Panc1 (cell line): Measurements from ENCODE around the gene GPR156. TPM values are rescaled to one million over a fixed set of nuclear protein-coding genes. Genes with fewer than 3 reads are reported as not detected.

Source experiments
- ATAC-seq: fragments of 200-7000 bp; cut with Tn5 transposase; 2 replicates; pipeline ENCODE4 v1.9.1; 2020; ENCODE audit warnings: mild to moderate bottlenecking, moderate library complexity
- BruUV-seq: library from RNA; stranded (reverse); fragments of 400-500 nt; replicated peaks from 2 replicates; lab custom pipeline; 2021; lab: Mats Ljungman, UMichigan
- CTCF ChIA-PET: fragments of 300-600 bp; sonication (Branson Sonifier 250); formaldehyde crosslinking; loops from one replicate; lab custom pipeline; 2022; ENCODE audit warnings: antibody characterized with exemption; lab: Charles Lee
- POLR2A ChIA-PET: fragments of 300-600 bp; sonication (Branson Sonifier 250); formaldehyde crosslinking; loops from one replicate; lab custom pipeline; 2022; ENCODE audit warnings: antibody characterized with exemption; lab: Charles Lee
- DNase-seq: peaks from one replicate; pipeline ENCODE4 v3.0.0-alpha.2; 2010; ENCODE audit warnings: low read depth, low spot score
- H3K27ac ChIP-seq: 2 replicates; pipeline ENCODE4 v1.5.1; 2011; ENCODE audit warnings: mild to moderate bottlenecking, low read length, inconsistent platforms
- H3K27me3 ChIP-seq: fragments of 200-500 bp; sonication (Bioruptor generic); 2 replicates; pipeline ENCODE4 v1.6.0; 2014; ENCODE audit warnings: low read length, inconsistent platforms; ENCODE audit not compliant: control insufficient read depth, insufficient read depth
- H3K36me3 ChIP-seq: fragments of 200-500 bp; sonication (Bioruptor generic); 2 replicates; pipeline ENCODE4 v1.5.1; 2014; ENCODE audit warnings: inconsistent platforms, mild to moderate bottlenecking, low read length, moderate library complexity; ENCODE audit not compliant: control insufficient read depth, insufficient read depth
- H3K4me1 ChIP-seq: 2 replicates; pipeline ENCODE4 v1.5.1; 2011; ENCODE audit warnings: inconsistent platforms, mild to moderate bottlenecking, low read length, moderate library complexity; ENCODE audit not compliant: control insufficient read depth, insufficient read depth
- H3K4me3 ChIP-seq, 2 experiments: 2 replicates each; pipeline ENCODE4 v1.5.1; 2011 to 2012; ENCODE audit warnings: low read depth in 2 of 2, low read length in 2 of 2, mild to moderate bottlenecking in 2 of 2, inconsistent platforms in 1 of 2, moderate library complexity in 1 of 2
- H3K9me3 ChIP-seq: fragments of 200-500 bp; sonication (Bioruptor generic); 2 replicates; pipeline ENCODE4 v1.5.1; 2014; ENCODE audit warnings: low read depth, mild to moderate bottlenecking, inconsistent platforms, low read length, moderate library complexity; ENCODE audit not compliant: control insufficient read depth, insufficient read depth
- POLR2AphosphoS5 ChIP-seq: IDR thresholded peaks from 2 replicates; pipeline ENCODE4 v1.6.1; 2012; ENCODE audit warnings: mild to moderate bottlenecking, low read depth, low read length, moderate library complexity
- SIN3A ChIP-seq: IDR thresholded peaks from 2 replicates; pipeline ENCODE4 v1.6.1; 2012; ENCODE audit warnings: low read depth, mild to moderate bottlenecking, low read length, moderate library complexity, borderline replicate concordance; ENCODE audit not compliant: insufficient read depth
- TCF7L2 ChIP-seq: IDR thresholded peaks from 2 replicates; pipeline ENCODE4 v1.6.1; 2011; ENCODE audit warnings: mild to moderate bottlenecking, low read depth, low read length, inconsistent platforms
- in situ Hi-C: cut with HindIII; loops from 2 replicates; pipeline ENCODE4 v1.10.0; 2016; ENCODE audit warnings: low sequenced_read_pairs, low pct_unique_long_range_greater_than_20kb
- intact Hi-C: fragments of 100-400 bp; cut with micrococcal nuclease; formaldehyde crosslinking; loops from one replicate; pipeline ENCODE4 v1.10.0; 2022; ENCODE audit not compliant: unreplicated experiment
- total RNA-seq: library from RNA; stranded (reverse); gene quantifications from one replicate; pipeline ENCODE4 v1.2.1, GENCODE V29; 2021; ENCODE audit not compliant: unreplicated experiment
- TF ChIP-seq, protein P1 (sequence below), 2 experiments: IDR thresholded peaks; 2 replicates each; pipeline ENCODE4 v1.6.1; 2011 to 2012; ENCODE audit warnings: low read depth in 2 of 2, control low read depth in 1 of 2, low read length in 1 of 2, mild to moderate bottlenecking in 1 of 2, moderate library complexity in 1 of 2; ENCODE audit not compliant: insufficient read depth in 1 of 2
- TF ChIP-seq, protein P2 (sequence below): fragments of 450-650 bp; IDR thresholded peaks from 2 replicates; pipeline ENCODE4 v1.5.1; 2017; ENCODE audit warnings: mild to moderate bottlenecking

GPR156 gene
- total RNA-seq, 1 experiment from 2014 or later: 0.39 TPM

GRCh38 chr3:120263792-120264191 is 21.2 kb downstream of the GPR156 start:
- ATAC-seq (no peak), DNase-seq (no peak)
- Histone ChIP-seq H3K4me1 (no peaks in the 10 kb centered on the region), H3K4me3 (no peak overlapping the region), H3K9me3 (no peaks in the 10 kb centered on the region), H3K36me3 (no peaks in the 10 kb centered on the region), H3K27ac (no peak overlapping the region), H3K27me3 (0 out of 2 replicates have a peak, but pooled peaks cover 2% of the 10 kb centered on the region)
- no TSS peak for BruUV-seq
- ChIA-PET POLR2A (no interaction called here), CTCF (no interaction called here)
- TF ChIP-seq, protein P1, sequence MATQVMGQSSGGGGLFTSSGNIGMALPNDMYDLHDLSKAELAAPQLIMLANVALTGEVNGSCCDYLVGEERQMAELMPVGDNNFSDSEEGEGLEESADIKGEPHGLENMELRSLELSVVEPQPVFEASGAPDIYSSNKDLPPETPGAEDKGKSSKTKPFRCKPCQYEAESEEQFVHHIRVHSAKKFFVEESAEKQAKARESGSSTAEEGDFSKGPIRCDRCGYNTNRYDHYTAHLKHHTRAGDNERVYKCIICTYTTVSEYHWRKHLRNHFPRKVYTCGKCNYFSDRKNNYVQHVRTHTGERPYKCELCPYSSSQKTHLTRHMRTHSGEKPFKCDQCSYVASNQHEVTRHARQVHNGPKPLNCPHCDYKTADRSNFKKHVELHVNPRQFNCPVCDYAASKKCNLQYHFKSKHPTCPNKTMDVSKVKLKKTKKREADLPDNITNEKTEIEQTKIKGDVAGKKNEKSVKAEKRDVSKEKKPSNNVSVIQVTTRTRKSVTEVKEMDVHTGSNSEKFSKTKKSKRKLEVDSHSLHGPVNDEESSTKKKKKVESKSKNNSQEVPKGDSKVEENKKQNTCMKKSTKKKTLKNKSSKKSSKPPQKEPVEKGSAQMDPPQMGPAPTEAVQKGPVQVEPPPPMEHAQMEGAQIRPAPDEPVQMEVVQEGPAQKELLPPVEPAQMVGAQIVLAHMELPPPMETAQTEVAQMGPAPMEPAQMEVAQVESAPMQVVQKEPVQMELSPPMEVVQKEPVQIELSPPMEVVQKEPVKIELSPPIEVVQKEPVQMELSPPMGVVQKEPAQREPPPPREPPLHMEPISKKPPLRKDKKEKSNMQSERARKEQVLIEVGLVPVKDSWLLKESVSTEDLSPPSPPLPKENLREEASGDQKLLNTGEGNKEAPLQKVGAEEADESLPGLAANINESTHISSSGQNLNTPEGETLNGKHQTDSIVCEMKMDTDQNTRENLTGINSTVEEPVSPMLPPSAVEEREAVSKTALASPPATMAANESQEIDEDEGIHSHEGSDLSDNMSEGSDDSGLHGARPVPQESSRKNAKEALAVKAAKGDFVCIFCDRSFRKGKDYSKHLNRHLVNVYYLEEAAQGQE (IDR thresholded peaks at IDR 0.05; ENCODE audit: insufficient read depth in 1 of 2, low read depth in 2 of 2, low read length in 1 of 2): no peak
- TF ChIP-seq, protein P2, sequence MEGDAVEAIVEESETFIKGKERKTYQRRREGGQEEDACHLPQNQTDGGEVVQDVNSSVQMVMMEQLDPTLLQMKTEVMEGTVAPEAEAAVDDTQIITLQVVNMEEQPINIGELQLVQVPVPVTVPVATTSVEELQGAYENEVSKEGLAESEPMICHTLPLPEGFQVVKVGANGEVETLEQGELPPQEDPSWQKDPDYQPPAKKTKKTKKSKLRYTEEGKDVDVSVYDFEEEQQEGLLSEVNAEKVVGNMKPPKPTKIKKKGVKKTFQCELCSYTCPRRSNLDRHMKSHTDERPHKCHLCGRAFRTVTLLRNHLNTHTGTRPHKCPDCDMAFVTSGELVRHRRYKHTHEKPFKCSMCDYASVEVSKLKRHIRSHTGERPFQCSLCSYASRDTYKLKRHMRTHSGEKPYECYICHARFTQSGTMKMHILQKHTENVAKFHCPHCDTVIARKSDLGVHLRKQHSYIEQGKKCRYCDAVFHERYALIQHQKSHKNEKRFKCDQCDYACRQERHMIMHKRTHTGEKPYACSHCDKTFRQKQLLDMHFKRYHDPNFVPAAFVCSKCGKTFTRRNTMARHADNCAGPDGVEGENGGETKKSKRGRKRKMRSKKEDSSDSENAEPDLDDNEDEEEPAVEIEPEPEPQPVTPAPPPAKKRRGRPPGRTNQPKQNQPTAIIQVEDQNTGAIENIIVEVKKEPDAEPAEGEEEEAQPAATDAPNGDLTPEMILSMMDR: no peak
- TF ChIP-seq TCF7L2: no peak
- TF ChIP-seq SIN3A: no peak
- TF ChIP-seq POLR2AphosphoS5: no peak
- intact Hi-C loops (no loop called here), in situ Hi-C loops (no loop called here)

DNA sequence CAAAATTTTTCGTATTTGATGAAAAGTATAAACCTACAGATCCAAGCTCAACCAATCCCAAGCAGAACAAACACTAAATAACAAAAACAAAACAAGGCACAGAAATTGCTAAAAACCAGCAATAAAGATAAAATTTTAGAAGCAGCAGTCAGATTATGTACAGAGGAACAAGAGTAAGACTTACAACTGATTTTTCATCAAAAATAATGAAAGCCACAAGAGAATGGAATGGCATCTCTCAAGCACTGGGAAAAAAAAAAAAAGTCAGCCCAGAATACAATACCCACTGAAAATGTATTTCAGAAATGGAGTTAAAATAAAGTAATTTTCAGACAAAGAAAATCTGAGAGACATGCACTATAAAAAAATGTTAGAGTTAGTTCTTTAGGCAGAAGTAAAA is 27.0 kb downstream of the GPR156 start:
- Histone ChIP-seq H3K4me1 (no peaks in the 10 kb centered on the region), H3K27ac (no peak overlapping the region), H3K4me3 (no peak overlapping the region), H3K27me3 (no peaks in the 10 kb centered on the region), H3K36me3 (no peaks in the 10 kb centered on the region), H3K9me3 (no peaks in the 10 kb centered on the region)
- DNase-seq: no peak
- ChIA-PET CTCF (no interaction called here), POLR2A (no interaction called here)
- TF ChIP-seq, protein P1 (IDR thresholded peaks at IDR 0.05; ENCODE audit: insufficient read depth in 1 of 2, low read depth in 2 of 2, low read length in 1 of 2): no peak
- TF ChIP-seq SIN3A (no peak), TCF7L2 (no peak), POLR2AphosphoS5 (no peak)
- TF ChIP-seq, protein P2: no peak
- ATAC-seq: no peak
- in situ Hi-C loops: no loop called here
- intact Hi-C loops: no loop called here
- BruUV-seq: no TSS peak
